ENCODE results near the gene HSD11B1L.

- TF ChIP-seq CTCF (tag by site-specific recombination; IDR thresholded peaks at IDR 0.05) (0 out of 2 replicates have a peak, but pooled peaks have one; percentile 2), PRDM4 (tag by site-specific recombination; IDR thresholded peaks at IDR 0.05) (no peak), ZBTB6 (tag by site-specific recombination; IDR thresholded peaks at IDR 0.05) (no peak), ZBTB26 (tag by site-specific recombination; optimal IDR thresholded peaks at IDR 0.05) (peak; percentile 79), EGR2 (tag by site-specific recombination; IDR thresholded peaks at IDR 0.05; ENCODE audit: low read depth) (no peak; the same call in 1 of the 2 replicates), ZNF26 (tag by site-specific recombination; IDR thresholded peaks at IDR 0.05) (no peak), ZBTB49 (tag by site-specific recombination; IDR thresholded peaks at IDR 0.05; ENCODE audit: low read depth) (no peak), GLI2 (tag by site-specific recombination; IDR thresholded peaks at IDR 0.05; ENCODE audit: borderline replicate concordance, low read depth) (no peak), ZNF777 (tag by site-specific recombination; IDR thresholded peaks at IDR 0.05; ENCODE audit: borderline replicate concordance) (0 out of 2 replicates have a peak, but pooled peaks have one; percentile 30), REST (tag by site-specific recombination; IDR thresholded peaks at IDR 0.05) (no peak), PRDM6 (tag by site-specific recombination; IDR thresholded peaks at IDR 0.05) (no peak), ZNF335 (tag by site-specific recombination; conservative IDR thresholded peaks at IDR 0.05) (peak; percentile 100), ZBTB20 (tag by site-specific recombination; IDR thresholded peaks at IDR 0.05) (peak; percentile 93)
These were observed at the start of gene HSD11B1L, which contains the start of gene MICOS13 for GRCh38 chr19:5680437-5681368.
